Mesothelial cell of epicardium (in vitro differentiated cells): ENCODE data around the gene SLC9A3. TPM values are rescaled to one million over a fixed set of nuclear protein-coding genes. Genes with fewer than 3 reads are reported as not detected.
A peak's percentile ranks its signal among the peaks of the same experiment; 100 is the strongest.

ENCODE experiments used
- DNase-seq, 2 experiments: peaks; one replicate each; pipeline ENCODE4 v3.0.0; 2021; ENCODE audit warnings: low spot score in 2 of 2; ENCODE audit not compliant: unreplicated experiment in 2 of 2
- H3K27ac Mint-ChIP-seq: 2 replicates; pipeline ENCODE4 v1.8.0; 2021; ENCODE audit warnings: mixed read lengths
- H3K27me3 Mint-ChIP-seq: 2 replicates; pipeline ENCODE4 v1.8.0; 2021; ENCODE audit warnings: low read depth, mixed read lengths
- H3K36me3 Mint-ChIP-seq: 2 replicates; pipeline ENCODE4 v1.8.0; 2021; ENCODE audit warnings: mixed read lengths
- H3K4me1 Mint-ChIP-seq: 2 replicates; pipeline ENCODE4 v1.8.0; 2021; ENCODE audit warnings: mixed read lengths
- H3K4me3 Mint-ChIP-seq: 2 replicates; pipeline ENCODE4 v1.8.0; 2021; ENCODE audit warnings: mild to moderate bottlenecking, moderate library complexity, mixed read lengths
- H3K9me3 Mint-ChIP-seq: 2 replicates; pipeline ENCODE4 v1.8.0; 2021; ENCODE audit warnings: mixed read lengths
- total RNA-seq: library from RNA; stranded (reverse); gene quantifications from 3 replicates; pipeline ENCODE4 v1.2.1, GENCODE V29; 2021
- TF ChIP-seq, protein P1 (sequence below): fragments of 200-600 bp; sonication (generic); IDR thresholded peaks from one replicate; pipeline ENCODE4 v1.5.0; 2021; ENCODE audit warnings: antibody characterized with exemption; ENCODE audit not compliant: unreplicated experiment

Gene SLC9A3
- total RNA-seq, 1 donor from 2014 or later: 2.3 TPM

GRCh38 chr5:568061-568781 lies 44.0 kb upstream of the SLC9A3 start:
- no peak for DNase-seq
- peaks cover 35% of the 10 kb centered on the region for H3K27me3 Mint-ChIP-seq
- H3K4me1 Mint-ChIP-seq: no peaks in the 10 kb centered on the region
- H3K9me3 Mint-ChIP-seq: peaks cover 7% of the 10 kb centered on the region
- no peak overlapping the region for H3K27ac Mint-ChIP-seq
- no peak overlapping the region for H3K4me3 Mint-ChIP-seq
- H3K36me3 Mint-ChIP-seq: no peaks in the 10 kb centered on the region
- TF ChIP-seq, protein P1, sequence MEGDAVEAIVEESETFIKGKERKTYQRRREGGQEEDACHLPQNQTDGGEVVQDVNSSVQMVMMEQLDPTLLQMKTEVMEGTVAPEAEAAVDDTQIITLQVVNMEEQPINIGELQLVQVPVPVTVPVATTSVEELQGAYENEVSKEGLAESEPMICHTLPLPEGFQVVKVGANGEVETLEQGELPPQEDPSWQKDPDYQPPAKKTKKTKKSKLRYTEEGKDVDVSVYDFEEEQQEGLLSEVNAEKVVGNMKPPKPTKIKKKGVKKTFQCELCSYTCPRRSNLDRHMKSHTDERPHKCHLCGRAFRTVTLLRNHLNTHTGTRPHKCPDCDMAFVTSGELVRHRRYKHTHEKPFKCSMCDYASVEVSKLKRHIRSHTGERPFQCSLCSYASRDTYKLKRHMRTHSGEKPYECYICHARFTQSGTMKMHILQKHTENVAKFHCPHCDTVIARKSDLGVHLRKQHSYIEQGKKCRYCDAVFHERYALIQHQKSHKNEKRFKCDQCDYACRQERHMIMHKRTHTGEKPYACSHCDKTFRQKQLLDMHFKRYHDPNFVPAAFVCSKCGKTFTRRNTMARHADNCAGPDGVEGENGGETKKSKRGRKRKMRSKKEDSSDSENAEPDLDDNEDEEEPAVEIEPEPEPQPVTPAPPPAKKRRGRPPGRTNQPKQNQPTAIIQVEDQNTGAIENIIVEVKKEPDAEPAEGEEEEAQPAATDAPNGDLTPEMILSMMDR: no peak

DNA sequence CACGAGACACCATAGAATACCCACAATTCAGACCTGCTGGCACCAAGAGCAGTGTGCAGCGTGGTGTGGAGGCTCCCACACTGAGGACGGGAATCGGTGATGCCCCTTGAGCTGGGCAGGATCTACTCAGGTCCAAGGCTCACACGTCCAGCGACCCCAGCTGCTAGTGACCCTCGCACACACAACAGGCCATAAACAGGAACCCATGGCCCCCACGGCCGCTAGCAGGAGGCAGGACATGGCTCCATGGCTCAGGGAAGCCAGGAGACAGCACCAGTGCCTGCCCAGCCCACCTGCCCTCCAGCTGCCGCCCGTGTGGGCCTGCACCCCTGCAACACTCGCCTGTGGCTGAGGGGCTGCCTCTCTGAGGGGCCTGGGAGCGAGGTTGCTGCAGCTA lies 43.4 kb upstream of the SLC9A3 start:
- no peaks in the 10 kb centered on the region for H3K4me1 Mint-ChIP-seq
- H3K36me3 Mint-ChIP-seq: no peaks in the 10 kb centered on the region
- peaks cover 7% of the 10 kb centered on the region for H3K9me3 Mint-ChIP-seq
- peaks cover 32% of the 10 kb centered on the region for H3K27me3 Mint-ChIP-seq
- no peak overlapping the region for H3K27ac Mint-ChIP-seq
- TF ChIP-seq, protein P1: no peak
- no peak overlapping the region for H3K4me3 Mint-ChIP-seq
- no peak for DNase-seq

DNA sequence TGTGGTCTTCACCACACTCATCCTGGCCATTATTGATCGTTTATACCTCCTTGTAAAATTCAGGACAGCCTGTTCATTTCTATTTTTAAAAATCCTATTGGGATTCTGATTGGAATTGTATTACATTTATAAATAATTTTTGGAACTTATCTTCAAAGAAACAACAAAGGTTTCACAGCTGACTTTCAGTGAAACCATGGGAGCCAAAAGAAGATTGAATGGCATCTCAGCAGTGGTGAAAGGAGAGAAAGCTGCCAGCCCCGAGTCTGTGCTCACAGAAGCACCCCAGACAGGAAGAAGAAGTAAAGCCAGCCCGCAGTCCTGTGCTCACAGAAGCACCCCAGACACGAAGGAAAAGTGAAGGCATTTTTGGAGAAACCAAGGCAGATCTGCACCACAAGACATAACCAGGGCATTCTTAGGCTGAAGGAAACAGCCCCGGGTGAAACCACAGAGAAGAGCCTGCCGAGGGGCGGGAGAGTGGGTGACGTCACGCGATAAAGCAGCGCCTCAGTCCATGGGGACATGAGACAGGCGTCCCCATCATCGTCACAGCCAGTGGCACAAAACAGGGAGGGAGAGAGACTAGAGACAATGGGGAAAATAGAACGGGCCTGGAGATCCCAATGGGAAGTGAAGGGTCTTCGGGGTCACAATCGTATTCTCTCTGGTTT lies 42.5 kb upstream of the SLC9A3 start:
- Mint-ChIP-seq H3K27me3 (peaks cover 30% of the 10 kb centered on the region), H3K4me1 (no peaks in the 10 kb centered on the region), H3K4me3 (no peak overlapping the region), H3K9me3 (peaks cover 7% of the 10 kb centered on the region), H3K36me3 (no peaks in the 10 kb centered on the region), H3K27ac (no peak overlapping the region)
- DNase-seq: no peak
- TF ChIP-seq, protein P1: no peak

DNA sequence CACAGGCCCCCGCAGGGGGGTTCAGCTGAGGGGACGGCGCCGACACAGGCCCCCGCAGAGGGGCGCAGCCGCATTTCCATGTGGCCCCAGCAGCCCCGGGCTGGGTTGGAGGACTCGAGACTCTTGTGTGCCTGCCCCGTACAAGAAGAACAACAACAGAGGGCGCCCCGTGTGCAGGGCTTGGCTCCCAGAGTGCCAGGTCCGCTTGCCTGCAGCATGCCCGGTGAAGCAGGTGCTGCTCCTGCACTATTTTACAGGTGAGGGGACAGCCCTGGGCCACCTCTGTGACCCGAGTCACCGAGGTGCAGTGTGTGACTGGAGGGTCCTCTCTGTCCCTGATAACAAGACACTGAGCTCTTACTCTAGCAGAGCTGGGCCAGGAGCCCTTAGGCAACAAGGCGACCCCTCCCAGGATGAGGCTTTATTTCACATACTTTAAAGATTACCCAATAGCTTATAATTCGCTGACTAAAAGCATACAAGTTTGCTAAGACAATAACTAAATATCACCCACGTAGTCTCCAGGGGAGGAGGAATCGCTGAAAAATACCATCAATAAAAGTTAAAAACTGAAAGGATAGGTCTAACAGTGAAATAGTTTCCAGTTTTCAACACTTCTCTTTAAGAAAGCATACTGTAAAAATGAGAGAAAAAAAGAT lies 41.7 kb upstream of the SLC9A3 start:
- Mint-ChIP-seq H3K27ac (no peak overlapping the region), H3K4me3 (no peak overlapping the region), H3K36me3 (no peaks in the 10 kb centered on the region), H3K9me3 (peaks cover 7% of the 10 kb centered on the region), H3K27me3 (peaks cover 28% of the 10 kb centered on the region), H3K4me1 (no peaks in the 10 kb centered on the region)
- TF ChIP-seq, protein P1: no peak
- DNase-seq: no peak

DNA sequence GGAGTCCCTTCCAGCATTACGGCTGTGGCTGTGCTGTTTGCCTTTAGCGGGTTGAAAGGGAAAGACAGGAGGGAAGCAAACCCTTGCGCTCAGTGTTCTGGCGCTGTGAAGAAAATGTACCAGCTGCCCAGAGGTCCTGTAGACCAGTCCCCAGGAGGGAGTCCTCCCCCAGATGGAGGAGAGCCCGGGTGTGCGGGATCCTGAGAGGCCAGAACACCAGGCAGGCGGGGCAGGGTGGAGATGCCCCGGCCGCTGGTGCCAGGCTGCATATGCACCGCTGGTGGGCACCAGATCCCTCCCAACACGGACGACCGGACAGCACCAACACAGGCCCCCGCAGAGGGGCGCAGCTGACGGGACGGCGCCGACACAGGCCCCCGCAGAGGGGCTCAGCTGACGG lies 37.2 kb upstream of the SLC9A3 start:
- TF ChIP-seq, protein P1: no peak
- Mint-ChIP-seq H3K36me3 (no peaks in the 10 kb centered on the region), H3K27me3 (peaks cover 23% of the 10 kb centered on the region), H3K4me3 (no peak overlapping the region), H3K9me3 (peaks cover 4% of the 10 kb centered on the region), H3K4me1 (no peaks in the 10 kb centered on the region), H3K27ac (no peak overlapping the region)
- peak in 1 of 2 experiments; percentile 29 for DNase-seq
